HG03103 (cell line): ENCODE data around the gene NECAP2.

Experiments used
- ATAC-seq: cut with Tn5 transposase; IDR thresholded peaks from one replicate; pipeline ENCODE4 v1.9.1; 2021; ENCODE audit warnings: low read depth; ENCODE audit not compliant: unreplicated experiment

The NECAP2 gene

DNA sequence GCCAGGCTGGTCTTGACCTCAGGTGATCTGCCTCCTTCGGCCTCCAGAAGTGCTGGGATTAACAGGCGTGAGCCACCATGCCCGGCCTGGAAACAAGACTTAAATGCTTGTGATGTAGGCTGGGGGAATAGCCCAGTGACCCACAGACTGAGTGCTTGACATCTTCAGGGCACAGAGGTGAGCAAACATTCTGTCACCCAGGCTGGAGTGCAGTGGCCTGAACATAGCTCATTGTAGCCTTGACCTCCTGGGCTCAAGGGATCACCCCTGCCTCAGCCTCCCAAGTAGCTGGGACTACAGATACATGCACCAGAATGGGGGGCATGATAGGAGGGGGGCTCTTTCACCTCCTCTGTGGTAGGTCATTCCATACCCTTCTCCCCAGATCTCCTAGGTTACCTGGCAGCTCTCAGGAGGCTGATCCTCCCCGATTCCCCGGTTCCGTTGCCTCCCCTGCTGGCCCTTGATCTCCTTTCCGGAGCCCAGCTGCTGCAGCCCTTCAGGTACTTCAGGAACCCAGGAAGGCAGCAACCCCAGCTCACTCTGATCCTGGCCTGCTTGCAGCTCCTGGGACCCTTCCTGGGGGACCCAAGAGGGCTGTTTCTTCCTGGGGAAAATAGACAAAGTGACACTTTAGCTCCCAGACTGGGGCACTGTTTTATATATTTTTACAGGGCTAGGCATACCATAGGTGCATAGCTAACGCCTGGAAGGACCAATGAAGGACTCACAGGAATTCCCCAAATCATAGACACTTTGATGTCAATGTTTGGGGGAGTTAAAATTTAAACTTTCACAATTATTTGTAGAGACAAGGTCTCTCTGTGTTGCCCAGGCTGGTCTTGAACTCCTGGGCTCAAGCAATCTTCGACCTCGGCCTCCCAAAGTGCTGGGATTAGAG, 15.1 kb upstream of the NECAP2 start:
- no peak for ATAC-seq

GRCh38 chr1:16430606-16431005, 9.9 kb upstream of the NECAP2 start:
- no peak for ATAC-seq

DNA sequence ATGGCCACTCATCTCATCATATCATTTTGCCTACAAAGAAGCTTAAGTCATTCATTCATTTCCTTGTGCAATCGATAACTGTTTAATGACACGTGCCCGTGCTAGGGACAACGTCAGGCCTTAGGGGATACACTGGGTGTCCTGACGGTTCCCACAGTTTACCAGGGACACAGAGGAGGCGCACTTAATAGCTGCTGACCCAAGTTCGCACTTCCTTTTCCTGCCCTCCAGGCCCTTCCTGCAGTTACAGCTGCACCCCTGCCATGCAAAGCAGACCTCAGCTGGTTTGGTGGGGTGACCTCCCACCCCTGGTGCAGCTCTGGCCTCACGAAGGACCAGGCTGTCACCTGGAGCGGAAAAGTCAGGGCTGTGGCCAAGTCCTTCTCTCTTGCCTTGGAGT, 7.5 kb upstream of the NECAP2 start:
- ATAC-seq = no peak

GRCh38 chr1:16434007-16434406, 6.5 kb upstream of the NECAP2 start:
- no peak for ATAC-seq

- ATAC-seq = no peak
Measured at GRCh38 chr1:16434501-16434900, 6.0 kb upstream of the NECAP2 start.

GRCh38 chr1:16436946-16437474, 3.5 kb upstream of the NECAP2 start, which contains the start of gene SPATA21:
Gene SPATA21, minus strand, starts transcription at chr1:16437424. Its CDS starts 6,053 bp downstream, at chr1:16431371.
- no peak for ATAC-seq

- no peak for ATAC-seq
Measured at GRCh38 chr1:16438516-16438915, 2.0 kb upstream of the NECAP2 start.

GRCh38 chr1:16438924-16439323, 1.6 kb upstream of the NECAP2 start:
- no peak for ATAC-seq

GRCh38 chr1:16440131-16440469, 424 bp upstream of the NECAP2 start:
- ATAC-seq = peak; percentile 11

DNA sequence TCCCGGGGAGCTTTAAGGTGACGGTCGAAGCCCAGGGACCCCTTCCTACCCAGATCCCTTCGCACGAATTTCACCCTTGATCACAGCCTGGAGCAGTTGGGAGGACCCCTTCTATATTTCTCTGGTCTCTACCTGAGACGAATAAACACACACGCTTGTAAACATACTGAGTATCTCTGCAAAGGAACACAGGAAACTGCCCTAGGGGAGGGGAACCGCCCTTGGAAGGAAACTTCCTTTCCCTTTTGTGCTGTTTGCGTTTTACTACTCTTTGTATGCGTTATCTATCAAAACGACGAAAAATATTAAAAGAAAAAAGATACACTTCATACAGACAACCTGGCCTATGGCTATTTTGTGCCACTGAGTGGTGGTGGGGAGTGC, 750 bp downstream of the NECAP2 start:
- no peak for ATAC-seq

DNA sequence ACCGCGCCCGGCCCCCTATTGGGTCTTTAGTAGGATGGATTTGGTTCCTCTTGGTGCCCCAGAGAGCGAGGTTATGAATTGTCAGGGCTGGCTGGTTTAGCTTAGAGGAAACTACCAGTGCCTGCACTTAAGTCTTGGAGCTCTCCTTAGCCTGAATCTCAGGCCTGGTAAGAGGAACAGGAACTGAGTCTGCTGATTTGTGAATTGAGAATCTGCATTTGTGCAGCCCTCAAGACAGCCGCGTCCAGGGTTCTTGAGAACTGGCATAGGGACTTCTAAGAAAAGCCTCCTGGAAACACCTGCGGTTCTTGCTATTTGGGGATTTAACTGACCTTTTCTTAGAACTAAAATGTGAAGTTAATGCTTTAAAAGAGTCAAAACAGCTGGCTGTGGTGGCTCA, 1.7 kb downstream of the NECAP2 start:
- no peak for ATAC-seq

- ATAC-seq = no peak
Measured at GRCh38 chr1:16442941-16443340, 2.4 kb downstream of the NECAP2 start.

- no peak for ATAC-seq
Measured at GRCh38 chr1:16443975-16444770, 3.6 kb downstream of the NECAP2 start.

- no peak for ATAC-seq
Measured at GRCh38 chr1:16445052-16445451, 4.5 kb downstream of the NECAP2 start.

- ATAC-seq = no peak
Measured at GRCh38 chr1:16446116-16446515, 5.6 kb downstream of the NECAP2 start.

GRCh38 chr1:16447641-16448040, 7.1 kb downstream of the NECAP2 start:
- no peak for ATAC-seq

DNA sequence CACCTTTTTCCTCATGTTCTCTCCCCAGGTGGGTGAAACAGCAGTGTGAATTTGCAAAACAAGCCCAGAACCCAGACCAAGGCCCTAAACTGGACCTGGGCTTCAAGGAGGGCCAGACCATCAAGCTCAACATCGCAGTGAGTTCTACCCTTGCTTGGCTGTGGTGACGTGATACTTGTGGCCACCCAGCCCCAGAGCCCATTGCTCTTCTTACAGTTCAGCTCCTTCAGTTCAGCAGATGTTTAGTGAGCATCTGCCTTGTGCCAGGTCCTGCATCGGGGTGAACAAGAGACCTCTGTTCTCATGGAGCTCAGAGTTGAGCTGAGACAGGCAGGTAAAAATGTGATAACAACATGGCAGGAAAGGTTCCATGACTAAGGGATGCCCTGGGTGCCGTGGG, 8.5 kb downstream of the NECAP2 start:
- ATAC-seq = no peak

DNA sequence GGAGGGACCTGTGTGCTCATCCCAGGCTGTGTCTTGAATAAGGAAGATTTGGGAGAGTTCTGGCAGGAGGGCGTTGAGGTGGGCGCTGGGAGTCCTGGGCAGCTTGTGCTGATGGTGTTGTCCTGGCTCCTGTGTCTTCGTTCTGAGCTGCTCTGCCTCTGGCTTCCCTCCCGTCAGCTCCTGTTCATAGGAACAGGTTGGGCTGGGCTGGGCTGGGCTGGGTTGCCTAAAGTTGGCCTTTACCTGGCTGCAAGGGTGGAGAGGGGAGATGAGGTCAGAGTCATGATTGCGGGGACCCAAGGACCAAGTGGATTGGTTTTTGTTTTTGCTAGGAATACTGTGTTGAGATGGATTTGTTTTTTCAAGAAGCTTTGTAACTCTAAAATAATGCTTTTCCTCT, 9.1 kb downstream of the NECAP2 start:
- no peak for ATAC-seq

DNA sequence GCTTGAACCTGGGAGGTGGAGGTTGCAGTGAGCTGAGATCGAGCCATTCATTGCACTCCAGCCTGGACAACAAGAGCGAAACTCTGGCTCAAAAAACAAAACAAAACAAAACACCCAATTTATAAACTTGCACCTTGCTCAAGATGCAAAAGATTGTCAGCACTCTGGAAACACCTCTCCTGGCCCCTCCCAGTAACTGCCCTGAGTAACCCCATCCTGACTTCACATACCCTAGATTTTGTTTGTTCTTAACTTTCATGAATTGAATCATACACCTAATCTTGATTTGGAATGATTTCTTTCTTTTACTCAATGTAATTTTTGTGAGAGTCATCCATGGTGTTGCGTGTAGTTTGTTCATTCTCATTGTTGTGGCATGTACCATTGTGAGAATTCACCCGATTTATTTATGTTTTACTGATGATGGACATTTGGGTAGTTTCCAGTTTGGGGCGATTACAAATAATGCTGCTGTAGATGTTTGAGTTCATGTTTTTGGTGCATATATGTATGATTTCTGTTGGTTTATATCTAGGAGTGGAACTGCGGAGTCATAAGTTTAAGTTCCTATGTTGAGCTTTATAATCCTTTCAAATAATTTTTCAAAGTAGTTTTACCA, 10.4 kb downstream of the NECAP2 start:
- no peak for ATAC-seq

GRCh38 chr1:16451841-16452528, 11.5 kb downstream of the NECAP2 start:
- ATAC-seq = no peak
